ENCODE measurements around the gene ZNF304.

DNA sequence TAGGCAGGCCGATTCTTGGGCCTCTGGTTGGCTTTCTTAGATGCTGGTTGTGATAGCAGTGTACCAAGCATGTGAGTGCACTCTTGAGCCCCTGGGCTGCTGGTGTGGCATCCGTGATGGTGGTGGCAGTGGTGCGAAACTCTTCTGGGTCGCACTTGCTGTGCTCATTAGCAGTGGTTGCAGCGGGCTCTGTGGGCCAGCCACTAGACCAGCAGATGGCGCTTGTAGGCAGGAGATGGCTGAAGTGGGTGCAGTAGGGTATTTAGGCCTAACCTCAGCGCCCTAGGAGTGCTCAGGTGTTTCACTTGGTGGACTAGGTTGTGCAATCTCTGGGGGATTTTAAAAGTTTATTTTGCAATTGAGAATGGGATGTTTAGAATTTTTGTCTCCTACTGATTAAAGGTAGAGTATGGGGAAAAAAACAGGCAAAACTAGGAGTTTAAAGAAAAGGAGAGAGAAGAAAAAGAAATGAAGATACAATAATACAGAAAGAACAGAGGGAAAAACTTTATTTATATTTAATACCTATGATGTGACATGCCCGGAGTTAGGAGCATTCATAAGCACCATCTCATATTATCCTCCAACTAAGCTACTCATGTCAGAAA lies 55.5 kb downstream of the ZNF304 start:
- TF ChIP-seq POLR2A (IDR thresholded peaks at IDR 0.05) = no peak
- peak in 6 of 7 experiments; percentile 30 to 51 (median 40) for TF ChIP-seq CTCF (IDR thresholded peaks at IDR 0.05)
